ENCODE measurements around the gene HDAC4.
A peak's percentile ranks its signal among the peaks of the same experiment; 100 is the strongest.

GRCh38 chr2:239113171-239113570, 287.6 kb downstream of the HDAC4 start:
- TF ChIP-seq CTCF (IDR thresholded peaks at IDR 0.05) (no peak), POLR2A (IDR thresholded peaks at IDR 0.05) (peak in 1 of 2 donors; percentile 26), EP300 (IDR thresholded peaks at IDR 0.05) (no peak)

All from tibial nerve (tissue), 4 donors.